HCT116 (cell line): ENCODE data around the gene PDGFD. TPM values are rescaled to one million over a fixed set of nuclear protein-coding genes. Genes with fewer than 3 reads are reported as not detected.

Source experiments
- ATAC-seq: fragments of 200-7000 bp; cut with Tn5 transposase; 2 replicates; pipeline ENCODE4 v1.9.1; 2020; ENCODE audit warnings: mild to moderate bottlenecking, moderate library complexity
- BruUV-seq: library from RNA; stranded (reverse); fragments of 400-500 nt; replicated peaks from 2 replicates; lab custom pipeline; 2021; lab: Mats Ljungman, UMichigan
- CTCF ChIA-PET: fragments of 300-600 bp; sonication (Branson Sonifier 250); formaldehyde crosslinking; loops from one replicate; lab custom pipeline; 2021; ENCODE audit warnings: antibody characterized with exemption; lab: Charles Lee
- POLR2A ChIA-PET: fragments of 300-600, 350-600 bp; sonication (Branson Sonifier 250); formaldehyde crosslinking; loops from one replicate; lab custom pipeline; 2021; ENCODE audit warnings: antibody characterized with exemption; lab: Charles Lee
- RAD21 ChIA-PET, 2 experiments: fragments of 300-600 bp; sonication (Branson Sonifier 250); formaldehyde crosslinking; loops; one replicate each; lab custom pipeline; 2023; ENCODE audit warnings: low total read pairs in 2 of 2; ENCODE audit not compliant: uncharacterized antibody in 2 of 2, unreplicated experiment in 2 of 2, low non-redundant PET in 1 of 2; lab: Charles Lee
- DNase-seq: peaks from one replicate; pipeline ENCODE4 v3.0.0-alpha.2; 2010; ENCODE audit warnings: low read depth, low spot score
- H2AFZ ChIP-seq: fragments of 200-600 bp; shearing (Covaris generic), sonication (generic); 2 replicates; pipeline ENCODE4 v1.6.1; 2017; ENCODE audit warnings: low read depth, mixed run types, mixed read lengths, antibody characterized with exemption, low read length; ENCODE audit not compliant: poor library complexity, severe bottlenecking
- H3K27ac ChIP-seq: 2 replicates; pipeline ENCODE4 v1.5.1; 2012; ENCODE audit warnings: low read depth, low read length
- H3K27me3 ChIP-seq: fragments of 200-600 bp; sonication (generic); 2 replicates; pipeline ENCODE4 v1.6.1; 2016; ENCODE audit warnings: mixed run types, low read length, mixed read lengths; ENCODE audit not compliant: insufficient read depth
- H3K36me3 ChIP-seq, 2 experiments: fragments of 200-500 bp in 1 of 2; fragments of 200-600 bp in 1 of 2; sonication (Bioruptor generic) in 1 of 2; sonication (generic) in 1 of 2; 2 replicates each; pipeline versions ENCODE4 v1.5.1 to v1.6.1; 2014 to 2016; ENCODE audit warnings: low read length in 2 of 2, inconsistent platforms in 1 of 2, mixed read lengths in 1 of 2, mixed run types in 1 of 2; ENCODE audit not compliant: insufficient read depth in 2 of 2, control insufficient read depth in 1 of 2
- H3K4me1 ChIP-seq, 2 experiments: fragments of 200-600 bp in 1 of 2; sonication (generic) in 1 of 2; 2 replicates each; pipeline versions ENCODE4 v1.5.1 to v1.6.1; 2012 to 2017; ENCODE audit warnings: low read length in 2 of 2, inconsistent platforms in 1 of 2, mild to moderate bottlenecking in 1 of 2, mixed read lengths in 1 of 2, mixed run types in 1 of 2, moderate library complexity in 1 of 2; ENCODE audit not compliant: insufficient read depth in 2 of 2, control insufficient read depth in 1 of 2
- H3K4me2 ChIP-seq: fragments of 200-600 bp; sonication (generic); 2 replicates; pipeline ENCODE4 v1.6.1; 2017; ENCODE audit warnings: mixed run types, low read length, mixed read lengths
- H3K4me3 ChIP-seq, 2 experiments: fragments of 200-600 bp in 1 of 2; sonication (generic) in 1 of 2; replicated peaks in 1 of 2; 2 replicates each; pipeline ENCODE4 v1.5.1; 2011 to 2016; ENCODE audit warnings: low read length in 2 of 2, control low read depth in 1 of 2, low read depth in 1 of 2, mild to moderate bottlenecking in 1 of 2, mixed read lengths in 1 of 2, mixed run types in 1 of 2
- H3K79me2 ChIP-seq: fragments of 200-600 bp; sonication (generic); 2 replicates; pipeline ENCODE4 v1.6.1; 2017; ENCODE audit warnings: mild to moderate bottlenecking, mixed run types, low read length, moderate library complexity, mixed read lengths; ENCODE audit not compliant: insufficient read depth
- H3K9ac ChIP-seq: fragments of 200-600 bp; sonication (generic); 2 replicates; pipeline ENCODE4 v1.6.1; 2016; ENCODE audit warnings: low read length, mixed read lengths
- H3K9me2 ChIP-seq: fragments of 200-600 bp; sonication (generic), shearing (Covaris generic); 2 replicates; pipeline ENCODE4 v1.6.1; 2017; ENCODE audit warnings: mixed run types, mild to moderate bottlenecking, moderate library complexity; ENCODE audit not compliant: insufficient read depth
- H3K9me3 ChIP-seq, 2 experiments: fragments of 200-500 bp in 1 of 2; fragments of 200-600 bp in 1 of 2; sonication (Bioruptor generic) in 1 of 2; sonication (generic) in 1 of 2; 2 replicates each; pipeline ENCODE4 v1.6.1; 2014 to 2017; ENCODE audit warnings: low read length in 2 of 2, mixed read lengths in 2 of 2, inconsistent platforms in 1 of 2, low read depth in 1 of 2, mild to moderate bottlenecking in 1 of 2, mixed run types in 1 of 2, moderate library complexity in 1 of 2; ENCODE audit not compliant: control insufficient read depth in 1 of 2, insufficient read depth in 1 of 2
- H4K20me1 ChIP-seq: fragments of 200-600 bp; sonication (generic), shearing (Covaris generic); 2 replicates; pipeline ENCODE4 v1.6.1; 2017; ENCODE audit warnings: mixed run types, mild to moderate bottlenecking, moderate library complexity; ENCODE audit not compliant: insufficient read depth
- CTCF ChIP-seq, 3 experiments: fragments of 200-600 bp in 1 of 3; sonication (generic) in 1 of 3; IDR thresholded peaks in 2 of 3; conservative IDR thresholded peaks in 1 of 3; 2 replicates each; pipeline ENCODE4 v1.5.1; 2012 to 2017; ENCODE audit warnings: low read depth in 2 of 3, low read length in 2 of 3, antibody characterized with exemption in 1 of 3, borderline replicate concordance in 1 of 3, control low read depth in 1 of 3, mild to moderate bottlenecking in 1 of 3, mixed read lengths in 1 of 3, mixed run types in 1 of 3, moderate library complexity in 1 of 3; ENCODE audit not compliant: insufficient read depth in 1 of 3
- ELF1 ChIP-seq: IDR thresholded peaks from 2 replicates; pipeline ENCODE4 v1.6.1; 2012; ENCODE audit warnings: low read depth, borderline replicate concordance
- FOSL1 ChIP-seq: IDR thresholded peaks from 2 replicates; pipeline ENCODE4 v1.6.1; 2012; ENCODE audit warnings: low read depth
- MAX ChIP-seq: IDR thresholded peaks from 2 replicates; pipeline ENCODE4 v1.6.1; 2012
- POLR2AphosphoS5 ChIP-seq: IDR thresholded peaks from 2 replicates; pipeline ENCODE4 v1.6.1; 2011; ENCODE audit warnings: mild to moderate bottlenecking, low read depth, low read length, moderate library complexity
- RAD21 ChIP-seq: IDR thresholded peaks from 2 replicates; pipeline ENCODE4 v1.6.1; 2012; ENCODE audit warnings: low read depth, mild to moderate bottlenecking
- SP1 ChIP-seq: IDR thresholded peaks from 2 replicates; pipeline ENCODE4 v1.6.1; 2012; ENCODE audit warnings: low read depth
- TCF7L2 ChIP-seq: IDR thresholded peaks from 2 replicates; pipeline ENCODE4 v1.7.0; 2011; ENCODE audit warnings: borderline replicate concordance, inconsistent platforms; ENCODE audit not compliant: insufficient read depth, insufficient read length; ENCODE audit errors: extremely low read depth
- ZNF274 ChIP-seq: fragments of 200-500 bp; sonication (Bioruptor generic); IDR thresholded peaks from 2 replicates; pipeline ENCODE4 v1.6.1; 2014; ENCODE audit warnings: mild to moderate bottlenecking, low read depth, low read length, inconsistent platforms
- intact Hi-C: fragments of 100-400 bp; cut with micrococcal nuclease; formaldehyde crosslinking; loops from 2 replicates; pipeline ENCODE4 v1.10.0; 2022
- total RNA-seq: library from RNA; stranded (reverse); gene quantifications from one replicate; pipeline ENCODE4 v1.2.1, GENCODE V29; 2021; ENCODE audit not compliant: unreplicated experiment
- TF ChIP-seq, protein P1 (sequence below): IDR thresholded peaks from 2 replicates; pipeline ENCODE4 v1.6.1; 2012; ENCODE audit warnings: low read depth

PDGFD gene
- total RNA-seq, 1 experiment from 2014 or later, result 0.34 TPM

DNA sequence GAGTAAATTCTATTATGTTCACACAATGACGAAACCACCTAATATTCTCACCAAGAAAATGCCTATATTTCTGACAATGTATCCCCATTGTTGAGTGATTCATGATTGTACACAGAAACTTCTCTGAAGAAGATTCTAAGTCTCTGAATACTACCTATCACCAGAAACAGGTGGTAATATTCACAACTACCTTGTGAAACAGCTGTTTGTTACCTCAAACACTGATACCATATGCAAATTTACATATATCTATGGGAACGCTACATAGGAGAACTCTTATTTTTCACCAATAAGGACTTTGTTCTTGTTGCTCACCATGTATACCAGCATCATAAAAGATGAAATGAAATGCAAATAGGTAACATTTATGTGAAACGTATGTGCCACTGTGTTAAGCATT, 59.3 kb downstream of the PDGFD start:
- CTCF ChIA-PET, result no interaction called here
- H3K4me2 ChIP-seq, result no peak overlapping the region
- no peaks in the 10 kb centered on the region for H3K9me2 ChIP-seq
- H4K20me1 ChIP-seq, result no peaks in the 10 kb centered on the region
- no peak for TF ChIP-seq POLR2AphosphoS5
- TF ChIP-seq, all 23 proteins: peak for 0
- intact Hi-C loops, result no loop called here
- Histone ChIP-seq H3K36me3 (no peaks in the 10 kb centered on the region), H2AFZ (no peak overlapping the region), H3K9ac (no peak overlapping the region), H3K27ac (no peak overlapping the region), H3K4me1 (no peaks in the 10 kb centered on the region), H3K4me3 (no peak overlapping the region), H3K79me2 (no peaks in the 10 kb centered on the region), H3K9me3 (no peaks in the 10 kb centered on the region), H3K27me3 (no peaks in the 10 kb centered on the region)
- ATAC-seq (no peak), DNase-seq (no peak)
- BruUV-seq, result no TSS peak
- ChIA-PET RAD21 (no interaction called here), POLR2A (no interaction called here)

DNA sequence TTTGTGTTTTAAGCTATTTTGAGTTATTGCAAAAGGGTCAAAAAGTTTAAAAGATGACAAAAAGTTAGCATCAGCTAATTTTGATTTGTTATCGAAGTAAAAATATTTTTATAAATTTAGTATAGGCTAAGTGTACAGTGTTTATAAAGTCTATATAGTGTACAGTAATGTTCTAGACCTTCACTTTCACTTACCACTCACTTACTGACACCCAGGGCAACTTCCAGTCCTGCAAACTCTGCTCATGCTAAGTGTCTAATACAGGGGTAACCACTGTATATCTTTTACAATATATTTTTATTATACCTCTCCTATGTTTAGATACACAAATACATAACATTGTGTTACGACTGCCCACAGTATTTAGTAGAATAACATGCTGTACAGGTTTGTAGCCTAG, 59.7 kb downstream of the PDGFD start:
- Histone ChIP-seq H2AFZ (no peak overlapping the region), H3K4me2 (no peak overlapping the region), H3K79me2 (no peaks in the 10 kb centered on the region), H3K9ac (no peak overlapping the region), H4K20me1 (no peaks in the 10 kb centered on the region), H3K9me2 (no peaks in the 10 kb centered on the region), H3K4me3 (no peak overlapping the region), H3K4me1 (no peaks in the 10 kb centered on the region), H3K27me3 (no peaks in the 10 kb centered on the region), H3K36me3 (no peaks in the 10 kb centered on the region), H3K9me3 (no peaks in the 10 kb centered on the region), H3K27ac (no peak overlapping the region)
- DNase-seq (no peak), ATAC-seq (no peak)
- TF ChIP-seq CTCF (IDR thresholded peaks at IDR 0.05 in 2 of 3, conservative IDR thresholded peaks at IDR 0.05 in 1 of 3; ENCODE audit: borderline replicate concordance in 1 of 3, insufficient read depth in 1 of 3, low read depth in 2 of 3, low read length in 2 of 3) (no peak), RAD21 (no peak), SP1 (no peak), ELF1 (no peak), ZNF274 (no peak), TCF7L2 (no peak), MAX (no peak), FOSL1 (no peak)
- TF ChIP-seq, protein P1, sequence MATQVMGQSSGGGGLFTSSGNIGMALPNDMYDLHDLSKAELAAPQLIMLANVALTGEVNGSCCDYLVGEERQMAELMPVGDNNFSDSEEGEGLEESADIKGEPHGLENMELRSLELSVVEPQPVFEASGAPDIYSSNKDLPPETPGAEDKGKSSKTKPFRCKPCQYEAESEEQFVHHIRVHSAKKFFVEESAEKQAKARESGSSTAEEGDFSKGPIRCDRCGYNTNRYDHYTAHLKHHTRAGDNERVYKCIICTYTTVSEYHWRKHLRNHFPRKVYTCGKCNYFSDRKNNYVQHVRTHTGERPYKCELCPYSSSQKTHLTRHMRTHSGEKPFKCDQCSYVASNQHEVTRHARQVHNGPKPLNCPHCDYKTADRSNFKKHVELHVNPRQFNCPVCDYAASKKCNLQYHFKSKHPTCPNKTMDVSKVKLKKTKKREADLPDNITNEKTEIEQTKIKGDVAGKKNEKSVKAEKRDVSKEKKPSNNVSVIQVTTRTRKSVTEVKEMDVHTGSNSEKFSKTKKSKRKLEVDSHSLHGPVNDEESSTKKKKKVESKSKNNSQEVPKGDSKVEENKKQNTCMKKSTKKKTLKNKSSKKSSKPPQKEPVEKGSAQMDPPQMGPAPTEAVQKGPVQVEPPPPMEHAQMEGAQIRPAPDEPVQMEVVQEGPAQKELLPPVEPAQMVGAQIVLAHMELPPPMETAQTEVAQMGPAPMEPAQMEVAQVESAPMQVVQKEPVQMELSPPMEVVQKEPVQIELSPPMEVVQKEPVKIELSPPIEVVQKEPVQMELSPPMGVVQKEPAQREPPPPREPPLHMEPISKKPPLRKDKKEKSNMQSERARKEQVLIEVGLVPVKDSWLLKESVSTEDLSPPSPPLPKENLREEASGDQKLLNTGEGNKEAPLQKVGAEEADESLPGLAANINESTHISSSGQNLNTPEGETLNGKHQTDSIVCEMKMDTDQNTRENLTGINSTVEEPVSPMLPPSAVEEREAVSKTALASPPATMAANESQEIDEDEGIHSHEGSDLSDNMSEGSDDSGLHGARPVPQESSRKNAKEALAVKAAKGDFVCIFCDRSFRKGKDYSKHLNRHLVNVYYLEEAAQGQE, result no peak
- ChIA-PET RAD21 (no interaction called here), CTCF (no interaction called here), POLR2A (no interaction called here)
- intact Hi-C loops, result no loop called here
- no TSS peak for BruUV-seq
